ENCODE results near the gene MPZL1. TPM values are rescaled to one million over a fixed set of nuclear protein-coding genes. Genes with fewer than 3 reads are reported as not detected.
"Not testable (repeated sequence)": the region's sequence is repeated elsewhere in the genome, so short reads cannot be mapped to it uniquely, and the experiment has no call there.

The MPZL1 gene
- total and polyA plus RNA-seq, 5 experiments from 2014 or later: 6.9 to 8.9 (median 8.2) TPM

DNA sequence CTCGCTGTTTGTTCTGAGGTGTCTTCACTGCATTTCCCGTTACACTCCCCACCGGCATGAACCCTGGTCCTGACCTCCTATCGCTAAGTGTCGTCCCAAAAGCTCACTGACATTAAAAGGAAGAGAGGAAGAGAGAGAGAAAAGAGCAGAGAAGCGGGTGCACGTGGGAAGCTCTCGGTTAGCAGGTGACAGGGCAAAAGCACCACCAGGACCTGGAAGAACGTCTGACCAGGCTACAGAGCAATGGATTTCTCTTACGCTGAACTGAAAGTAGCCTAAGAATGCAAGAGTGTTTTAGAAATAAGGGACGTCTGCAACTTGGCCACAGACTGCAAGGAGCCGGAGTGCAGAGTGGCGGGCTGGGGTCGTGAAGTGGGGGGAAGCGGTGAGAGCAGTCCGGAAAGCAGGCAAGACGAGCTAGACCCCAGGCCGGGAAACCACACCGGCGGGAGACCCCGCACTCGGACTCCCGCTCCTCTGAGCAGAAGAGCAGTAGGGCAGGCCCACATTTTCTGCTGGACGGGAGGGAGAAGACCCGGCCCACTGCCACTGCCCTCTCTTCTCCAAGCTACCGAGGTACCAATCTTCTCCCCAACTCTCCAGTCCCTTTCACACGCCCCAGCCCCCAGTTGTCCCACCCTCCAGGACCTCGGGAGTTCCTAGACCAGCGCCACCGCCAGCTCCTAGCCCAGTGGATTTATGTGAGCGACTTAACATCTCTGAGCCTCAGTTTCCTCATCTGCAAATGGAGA lies 8.3 kb upstream of the MPZL1 start:
- DNase-seq (peak in 3 of 10 donors; percentile 25 to 33 (median 27)), ATAC-seq (no peak)
- Mint-ChIP-seq H3K4me1 (peaks cover 21 to 44% (median 39%) of the 10 kb centered on the region in 4 donors), H3K36me3 (peaks cover 0 to 3% (median 3%) of the 10 kb centered on the region in 3 donors), H3K27ac (peak overlapping the region; percentile 65 to 100 (median 84)), H3K4me3 (peak overlapping the region; percentile 82 to 99 (median 94)), H3K27me3 (peaks cover 0 to 9% (median 0%) of the 10 kb centered on the region in 5 donors), H3K9me3 (peaks cover 0 to 7% (median 0%) of the 10 kb centered on the region in 9 donors)
- POLR2A ChIA-PET: interaction anchor here (0.6 to 2.3 kb wide), 5 partner anchors 11 to 227 kb away, joined by 3 to 8 read pairs (median 5); no protein-coding TSS in a partner anchor

DNA sequence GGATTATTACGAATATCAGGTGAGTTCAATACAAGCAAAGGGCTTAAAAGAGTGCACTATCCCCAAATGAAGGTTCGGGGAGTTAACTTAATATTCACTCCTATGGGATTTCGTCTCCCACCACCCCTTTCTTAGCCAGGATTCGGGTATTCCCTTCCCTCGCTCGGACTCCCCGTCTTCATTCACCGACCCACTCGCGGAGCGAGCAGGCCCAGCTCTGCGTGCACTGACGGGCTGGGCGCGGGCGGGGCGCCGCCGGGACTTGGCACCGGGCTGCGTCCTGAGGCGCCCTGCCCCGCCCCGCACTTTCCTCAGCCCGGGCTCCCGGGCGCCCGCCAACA lies 7.7 kb upstream of the MPZL1 start:
- H3K36me3 Mint-ChIP-seq: peaks cover 0 to 3% (median 3%) of the 10 kb centered on the region in 3 donors
- peaks cover 0 to 7% (median 0%) of the 10 kb centered on the region in 9 donors for H3K9me3 Mint-ChIP-seq
- peak overlapping the region in 7 of 10 donors; percentile 42 to 100 (median 80) for H3K27ac Mint-ChIP-seq
- peak overlapping the region; percentile 82 to 99 (median 94) for H3K4me3 Mint-ChIP-seq
- H3K27me3 Mint-ChIP-seq: peaks cover 0 to 9% (median 0%) of the 10 kb centered on the region in 5 donors
- POLR2A ChIA-PET: interaction anchor here (0.6 to 2.3 kb wide), 7 partner anchors 10 to 228 kb away, joined by 3 to 9 read pairs (median 5); no protein-coding TSS in a partner anchor
- DNase-seq (peak in 3 of 10 donors; percentile 62 to 79 (median 73)), ATAC-seq (peak; percentile 66 to 68)
- H3K4me1 Mint-ChIP-seq: peaks cover 21 to 38% (median 35%) of the 10 kb centered on the region in 4 donors

DNA sequence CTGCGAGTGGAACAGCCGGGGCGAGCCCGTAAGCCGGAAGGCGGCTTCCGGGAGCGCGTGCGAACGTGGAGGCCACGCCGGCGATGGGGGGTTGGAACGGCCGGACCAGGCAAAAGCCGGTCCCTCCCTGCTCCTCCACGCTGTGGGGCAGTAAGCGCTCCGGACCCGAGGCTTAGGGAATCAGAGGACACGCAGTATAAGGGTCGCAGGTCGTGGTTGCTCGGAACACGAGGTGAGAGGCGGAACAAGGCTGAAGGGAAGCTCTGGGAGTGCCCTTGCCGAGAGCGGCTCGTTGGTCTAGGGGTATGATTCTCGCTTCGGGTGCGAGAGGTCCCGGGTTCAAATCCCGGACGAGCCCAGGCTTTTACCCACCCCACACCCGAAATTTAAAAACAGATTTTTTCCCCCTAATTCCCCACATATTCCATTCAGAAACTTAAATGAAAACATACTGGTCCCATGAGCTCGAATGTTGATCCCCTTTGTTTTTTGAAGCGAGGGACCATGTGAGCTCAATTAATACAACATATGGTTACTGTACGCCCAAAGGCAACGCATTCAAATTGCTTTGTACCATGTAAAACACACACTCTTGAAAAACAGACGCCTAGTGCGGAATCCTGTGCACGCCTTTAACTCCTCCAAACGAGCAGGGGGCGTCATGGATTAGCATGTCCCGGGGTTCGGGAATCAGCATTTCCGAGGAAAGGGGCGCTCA lies 7.2 kb upstream of the MPZL1 start:
- Mint-ChIP-seq H3K36me3 (peaks cover 0 to 3% (median 3%) of the 10 kb centered on the region in 3 donors), H3K4me3 (peak overlapping the region; percentile 82 to 99 (median 94)), H3K4me1 (peaks cover 24 to 39% (median 36%) of the 10 kb centered on the region in 4 donors), H3K9me3 (peaks cover 0 to 7% (median 0%) of the 10 kb centered on the region in 9 donors), H3K27me3 (peaks cover 0 to 9% (median 0%) of the 10 kb centered on the region in 5 donors), H3K27ac (peak overlapping the region; percentile 80 to 100 (median 92))
- POLR2A ChIA-PET: interaction anchor here (0.8 to 2.3 kb wide), 13 partner anchors 9 to 495 kb away, joined by 3 to 13 read pairs (median 4); partner anchors contain the start of genes DCAF6, MPC2 and RCSD1
- ATAC-seq: peak; percentile 51 to 58
- DNase-seq: peak; percentile 72 to 98 (median 87)

DNA sequence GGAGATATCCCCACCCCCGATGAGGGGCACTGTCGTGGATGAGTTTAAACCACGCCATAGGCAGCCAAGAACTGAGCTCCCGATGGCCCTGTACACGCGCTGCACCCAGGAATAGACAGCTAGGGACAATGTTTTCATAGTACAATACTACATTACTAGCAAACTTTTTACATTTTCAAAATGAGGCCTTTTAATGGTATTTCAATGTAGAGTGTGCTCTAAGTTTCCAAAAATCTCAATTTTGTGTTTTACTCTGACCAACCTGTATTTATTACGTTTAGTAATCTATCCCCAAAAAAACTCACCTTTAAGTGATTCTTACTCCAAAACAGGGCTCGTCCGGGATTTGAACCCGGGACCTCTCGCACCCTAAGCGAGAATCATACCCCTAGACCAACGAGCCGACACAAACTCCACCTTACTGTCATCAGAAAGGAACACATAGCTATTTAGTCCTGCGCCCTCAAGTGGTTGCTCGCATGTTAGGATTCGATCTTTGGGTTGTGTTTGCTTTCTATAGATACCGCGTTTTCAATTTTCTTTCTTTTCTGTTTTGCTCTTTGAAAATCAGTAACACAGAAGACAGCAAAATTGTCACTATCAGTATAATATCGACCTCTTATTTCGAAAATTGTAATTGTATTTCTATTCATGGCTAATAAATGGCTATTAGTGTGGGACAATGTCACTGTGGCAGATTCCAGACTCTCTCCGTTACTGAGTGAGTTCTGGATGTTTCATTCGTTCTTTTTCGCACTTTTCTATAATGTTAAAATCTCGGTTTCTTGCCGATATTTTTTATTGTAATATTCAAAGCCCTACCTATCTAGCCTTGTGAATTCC lies 6.4 kb upstream of the MPZL1 start:
- peak overlapping the region; percentile 80 to 100 (median 92) for H3K27ac Mint-ChIP-seq
- POLR2A ChIA-PET: interaction anchor here (0.8 to 2.3 kb wide), 13 partner anchors 9 to 495 kb away, joined by 3 to 13 read pairs (median 4); partner anchors contain the start of genes DCAF6, MPC2 and RCSD1
- H3K4me3 Mint-ChIP-seq: peak overlapping the region; percentile 82 to 99 (median 94)
- peaks cover 0 to 9% (median 0%) of the 10 kb centered on the region in 5 donors for H3K27me3 Mint-ChIP-seq
- H3K4me1 Mint-ChIP-seq: peaks cover 24 to 39% (median 38%) of the 10 kb centered on the region in 4 donors
- H3K36me3 Mint-ChIP-seq: peaks cover 0 to 3% (median 3%) of the 10 kb centered on the region in 3 donors
- DNase-seq: peak; percentile 58 to 95 (median 88)
- peaks cover 0 to 7% (median 0%) of the 10 kb centered on the region in 9 donors for H3K9me3 Mint-ChIP-seq
- peak; percentile 56 to 60 for ATAC-seq

DNA sequence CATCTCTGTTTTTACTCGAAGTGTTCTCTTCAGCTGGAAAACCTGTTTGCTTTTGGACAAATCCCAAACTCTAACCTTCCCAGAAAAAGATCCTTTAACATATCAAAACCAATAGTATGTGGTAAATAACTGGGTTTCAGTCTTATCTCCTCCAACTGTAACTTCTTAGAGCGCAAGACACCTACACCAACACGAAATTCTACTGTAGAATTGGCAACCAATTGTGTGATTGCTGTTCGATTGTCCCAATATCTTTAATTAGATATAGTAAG lies 5.8 kb upstream of the MPZL1 start:
- Mint-ChIP-seq H3K4me3 (peak overlapping the region; percentile 82 to 99 (median 94)), H3K4me1 (peaks cover 25 to 44% (median 41%) of the 10 kb centered on the region in 4 donors), H3K27ac (peak overlapping the region; percentile 25 to 100 (median 92)), H3K9me3 (peaks cover 0 to 7% (median 0%) of the 10 kb centered on the region in 9 donors), H3K36me3 (peaks cover 0 to 3% (median 3%) of the 10 kb centered on the region in 3 donors), H3K27me3 (peaks cover 0 to 9% (median 0%) of the 10 kb centered on the region in 5 donors)
- no peak for ATAC-seq
- peak in 2 of 10 donors; percentile 11 to 17 for DNase-seq
- POLR2A ChIA-PET: interaction anchor here (0.6 to 2.3 kb wide), 8 partner anchors 61 to 496 kb away, joined by 3 to 13 read pairs (median 6); partner anchors contain the start of gene RCSD1

DNA sequence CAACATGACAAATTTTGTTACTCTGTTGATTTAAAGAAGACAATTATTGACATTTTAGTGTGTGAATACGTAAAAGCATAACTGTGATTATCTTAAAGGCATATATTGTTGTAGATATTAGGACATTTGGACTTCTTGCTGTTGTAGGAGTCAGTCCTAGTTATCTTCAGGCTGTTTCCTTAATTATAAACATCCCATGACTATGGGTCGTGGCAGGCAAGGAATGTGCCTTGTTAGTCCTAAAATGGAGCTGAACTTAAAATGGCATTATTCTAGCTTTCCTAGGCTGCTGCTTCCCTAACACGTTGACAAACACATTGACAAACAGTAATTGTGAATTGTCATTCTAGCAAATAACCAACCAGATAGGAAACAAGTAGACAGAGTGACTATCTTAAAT lies 4.4 kb upstream of the MPZL1 start:
- POLR2A ChIA-PET: interaction anchor here (0.7 kb wide), 1 partner anchor 625 kb away, joined by 3 read pairs; no protein-coding TSS in a partner anchor
- H3K4me3 Mint-ChIP-seq: peak overlapping the region; percentile 31 to 97 (median 92)
- ATAC-seq: no peak
- H3K9me3 Mint-ChIP-seq: peaks cover 0 to 7% (median 0%) of the 10 kb centered on the region in 9 donors
- peaks cover 32 to 52% (median 50%) of the 10 kb centered on the region in 4 donors for H3K4me1 Mint-ChIP-seq
- peak overlapping the region in 1 of 10 donors; percentile 47 for H3K27ac Mint-ChIP-seq
- H3K36me3 Mint-ChIP-seq: peaks cover 0 to 3% (median 3%) of the 10 kb centered on the region in 3 donors
- no peak for DNase-seq
- H3K27me3 Mint-ChIP-seq: peaks cover 0 to 9% (median 0%) of the 10 kb centered on the region in 5 donors

DNA sequence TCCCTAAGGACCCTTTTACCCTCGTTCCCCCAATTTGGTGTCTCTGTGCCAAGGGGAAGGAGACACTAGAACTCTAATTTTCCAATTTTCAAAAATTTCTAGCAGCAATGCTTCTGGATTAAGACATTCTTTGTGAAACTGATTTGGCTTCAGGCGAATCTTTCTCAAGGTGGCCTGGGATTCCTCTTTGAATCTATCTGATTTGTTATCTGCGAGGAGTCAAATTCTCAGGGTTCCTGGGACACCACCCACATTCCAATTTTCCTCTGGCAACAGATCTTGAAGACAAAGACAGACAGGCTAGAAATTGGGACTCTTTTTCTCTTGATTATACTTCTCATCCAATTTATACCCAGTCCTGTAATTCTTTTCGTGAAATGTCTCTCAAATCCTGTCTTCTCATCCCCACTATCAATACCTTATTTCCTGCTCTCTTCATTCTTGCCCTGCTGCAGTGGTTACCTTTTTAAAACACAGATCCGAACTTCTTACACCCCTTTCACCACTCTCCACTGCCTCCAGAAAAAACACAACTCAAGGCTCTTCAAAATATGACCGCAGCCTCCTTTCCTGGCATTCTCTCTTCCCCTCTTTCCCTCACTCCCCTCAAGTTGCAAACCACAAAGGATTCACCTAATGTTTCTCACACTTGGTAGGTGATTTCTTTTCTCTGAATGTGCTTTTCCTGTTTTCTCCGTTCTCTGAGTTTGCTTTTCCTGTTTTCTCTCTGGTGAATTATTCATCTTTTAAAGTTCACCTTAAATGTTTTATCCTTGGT lies 2.7 kb upstream of the MPZL1 start:
- DNase-seq (no peak), ATAC-seq (no peak)
- POLR2A ChIA-PET: no interaction called here
- H3K4me3 Mint-ChIP-seq: peak overlapping the region in 8 of 10 donors; percentile 4 to 63 (median 6)
- H3K36me3 Mint-ChIP-seq: peaks cover 0 to 3% (median 3%) of the 10 kb centered on the region in 3 donors
- H3K9me3 Mint-ChIP-seq: peaks cover 0 to 7% (median 0%) of the 10 kb centered on the region in 9 donors
- H3K27ac Mint-ChIP-seq: peak overlapping the region in 5 of 10 donors; percentile 3 to 78 (median 38)
- H3K27me3 Mint-ChIP-seq: peaks cover 0 to 6% (median 0%) of the 10 kb centered on the region in 5 donors
- H3K4me1 Mint-ChIP-seq: peaks cover 31 to 62% (median 48%) of the 10 kb centered on the region in 4 donors

DNA sequence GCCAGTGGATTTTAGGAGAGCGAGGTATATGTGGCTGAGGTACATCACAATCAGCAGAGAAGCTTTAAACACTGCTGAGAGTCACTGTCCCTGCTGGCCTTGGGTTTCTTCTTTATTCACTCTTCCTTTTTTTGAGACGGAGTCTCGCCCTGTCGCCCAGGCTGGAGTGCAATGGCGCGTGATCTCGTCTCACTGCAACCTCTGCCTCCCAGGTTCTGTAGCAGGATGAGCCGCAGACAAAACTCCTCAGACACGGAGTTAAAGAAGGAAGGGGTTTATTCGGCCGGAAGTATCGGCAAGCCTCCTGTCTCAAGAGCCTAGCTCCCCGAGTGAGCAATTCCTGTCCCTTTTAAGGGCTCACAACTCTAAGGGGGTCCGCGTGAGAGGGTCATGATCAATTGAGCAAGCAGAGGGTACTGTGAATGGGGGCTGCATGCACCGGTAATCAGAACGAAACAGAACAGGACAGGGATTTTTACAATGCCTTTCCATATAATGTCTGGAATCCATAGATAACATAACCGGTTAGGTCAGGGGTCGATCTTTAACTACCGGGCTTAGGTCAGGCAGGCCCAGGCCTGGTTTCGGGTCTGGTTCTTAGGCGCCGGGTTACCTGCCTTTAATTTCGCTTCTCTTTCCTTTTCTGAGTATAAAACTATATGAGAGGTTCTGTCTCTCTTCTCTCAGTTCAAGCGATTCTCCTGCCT lies 1.9 kb upstream of the MPZL1 start:
- DNase-seq, H3K9me3 Mint-ChIP-seq, ATAC-seq, H3K27me3 Mint-ChIP-seq, H3K36me3 Mint-ChIP-seq, POLR2A ChIA-PET: not testable (repeated sequence)
- Mint-ChIP-seq H3K4me3 (peak overlapping the region in 7 of 10 donors; percentile 0 to 98 (median 12)), H3K27ac (peak overlapping the region in 5 of 10 donors; percentile 23 to 82 (median 62)), H3K4me1 (peaks cover 31 to 63% (median 44%) of the 10 kb centered on the region in 4 donors)

DNA sequence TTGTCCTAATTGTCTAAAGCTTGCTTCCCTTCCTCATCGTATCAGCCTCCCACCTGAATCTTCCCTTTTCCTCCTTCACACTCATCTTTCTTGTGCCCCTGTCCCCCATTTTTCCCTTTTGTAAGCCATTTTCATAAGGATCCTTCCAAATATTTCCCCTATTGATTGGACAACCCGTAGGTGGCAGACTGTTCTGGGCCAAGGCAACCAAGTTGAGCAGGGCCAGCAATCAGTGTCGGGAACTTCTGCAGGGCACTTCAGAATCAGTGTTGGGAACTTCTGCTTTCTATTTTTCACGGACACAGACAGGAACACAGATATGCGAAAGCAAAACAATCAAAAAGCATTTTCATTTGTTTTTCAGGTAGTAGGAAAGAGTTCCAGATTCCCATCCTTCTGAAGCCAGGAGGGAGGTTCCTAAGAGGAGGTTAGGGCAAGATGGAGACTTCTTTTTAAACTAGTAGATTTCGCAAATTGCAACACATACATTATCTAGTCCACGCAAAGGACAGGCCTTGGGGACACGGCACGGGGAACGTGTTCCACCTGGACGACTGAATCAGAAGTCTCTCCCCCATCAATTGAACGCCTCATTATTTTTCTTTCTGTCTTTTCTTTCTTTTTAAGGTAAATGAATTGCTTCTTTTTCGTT lies 691 bp upstream of the MPZL1 start:
- H3K27me3 Mint-ChIP-seq: peaks cover 0 to 9% (median 0%) of the 10 kb centered on the region in 5 donors
- H3K27ac Mint-ChIP-seq: peak overlapping the region; percentile 66 to 92 (median 82)
- DNase-seq (no peak), ATAC-seq (no peak)
- peaks cover 22 to 57% (median 40%) of the 10 kb centered on the region in 4 donors for H3K4me1 Mint-ChIP-seq
- peak overlapping the region; percentile 90 to 98 (median 96) for H3K4me3 Mint-ChIP-seq
- H3K9me3 Mint-ChIP-seq: no peaks in the 10 kb centered on the region
- POLR2A ChIA-PET: interaction anchor here (0.6 to 1.3 kb wide), 3 partner anchors 13 to 107 kb away, joined by 3 read pairs; no protein-coding TSS in a partner anchor
- H3K36me3 Mint-ChIP-seq: no peaks in the 10 kb centered on the region

Measured in naive thymus-derived CD8-positive, alpha-beta T cell (primary cell).